Measurements from ENCODE around the gene KHDRBS2. TPM values are rescaled to one million over a fixed set of nuclear protein-coding genes. Genes with fewer than 3 reads are reported as not detected.
"Not testable (repeated sequence)": the region's sequence is repeated elsewhere in the genome, so short reads cannot be mapped to it uniquely, and the experiment has no call there.

Gene KHDRBS2
- total RNA-seq, 1 experiment from 2014 or later, result not detected

GRCh38 chr6:61841958-61842357, 444.1 kb downstream of the KHDRBS2 start:
- Histone ChIP-seq H3K9me3 (no peaks in the 10 kb centered on the region), H3K27me3 (no peaks in the 10 kb centered on the region), H3K36me3 (no peaks in the 10 kb centered on the region), H3K4me3 (no peak overlapping the region)
- DNase-seq, result no peak

GRCh38 chr6:61835237-61835636, 450.8 kb downstream of the KHDRBS2 start:
- Histone ChIP-seq H3K4me3 (no peak overlapping the region), H3K27me3 (no peaks in the 10 kb centered on the region), H3K9me3 (no peaks in the 10 kb centered on the region), H3K36me3 (no peaks in the 10 kb centered on the region)
- no peak for DNase-seq

GRCh38 chr6:61833176-61833755, 452.8 kb downstream of the KHDRBS2 start:
- Histone ChIP-seq H3K9me3 (no peaks in the 10 kb centered on the region), H3K27me3 (no peaks in the 10 kb centered on the region), H3K36me3 (no peaks in the 10 kb centered on the region), H3K4me3 (no peak overlapping the region)
- DNase-seq, result no peak

- Histone ChIP-seq H3K36me3 (no peaks in the 10 kb centered on the region), H3K9me3 (no peaks in the 10 kb centered on the region), H3K27me3 (no peaks in the 10 kb centered on the region), H3K4me3 (no peak overlapping the region)
- no peak for DNase-seq
Measured at GRCh38 chr6:61817716-61818115, 468.3 kb downstream of the KHDRBS2 start.

- no peak for DNase-seq
- Histone ChIP-seq H3K27me3 (no peaks in the 10 kb centered on the region), H3K36me3 (no peaks in the 10 kb centered on the region), H3K4me3 (no peak overlapping the region), H3K9me3 (no peaks in the 10 kb centered on the region)
Measured at GRCh38 chr6:61810047-61810446, 476.0 kb downstream of the KHDRBS2 start.

GRCh38 chr6:61809004-61809595, 476.9 kb downstream of the KHDRBS2 start:
- H3K36me3 ChIP-seq, result no peaks in the 10 kb centered on the region
- H3K27me3 ChIP-seq, result no peaks in the 10 kb centered on the region
- DNase-seq, result no peak
- H3K9me3 ChIP-seq, result no peaks in the 10 kb centered on the region
- no peak overlapping the region for H3K4me3 ChIP-seq

GRCh38 chr6:61787998-61788397, 498.0 kb downstream of the KHDRBS2 start:
- Histone ChIP-seq H3K27me3 (no peaks in the 10 kb centered on the region), H3K36me3 (no peaks in the 10 kb centered on the region), H3K4me3 (no peak overlapping the region), H3K9me3 (no peaks in the 10 kb centered on the region)
- no peak for DNase-seq

- H3K27me3 ChIP-seq, H3K9me3 ChIP-seq, H3K36me3 ChIP-seq, H3K4me3 ChIP-seq: not testable (repeated sequence)
- peak; percentile 0 for DNase-seq
Measured at GRCh38 chr6:61769446-61769845, 516.6 kb downstream of the KHDRBS2 start.

- Histone ChIP-seq H3K36me3 (no peaks in the 10 kb centered on the region), H3K9me3 (no peaks in the 10 kb centered on the region), H3K27me3 (no peaks in the 10 kb centered on the region), H3K4me3 (no peak overlapping the region)
- DNase-seq, result no peak
Measured at GRCh38 chr6:61755739-61756138, 530.3 kb downstream of the KHDRBS2 start.

GRCh38 chr6:61751986-61752385, 534.0 kb downstream of the KHDRBS2 start:
- H3K27me3 ChIP-seq, result no peaks in the 10 kb centered on the region
- no peak for DNase-seq
- H3K4me3 ChIP-seq, result no peak overlapping the region
- H3K9me3 ChIP-seq, result no peaks in the 10 kb centered on the region
- no peaks in the 10 kb centered on the region for H3K36me3 ChIP-seq

- DNase-seq, result no peak
- H3K9me3 ChIP-seq, result no peaks in the 10 kb centered on the region
Measured at GRCh38 chr6:61745994-61746393, 540.0 kb downstream of the KHDRBS2 start.

GRCh38 chr6:61711849-61712248, 574.2 kb downstream of the KHDRBS2 start:
- H3K36me3 ChIP-seq, result no peaks in the 10 kb centered on the region
- H3K9me3 ChIP-seq, result no peaks in the 10 kb centered on the region
- DNase-seq, result no peak
- no peaks in the 10 kb centered on the region for H3K27me3 ChIP-seq
- H3K4me3 ChIP-seq, result no peak overlapping the region

More at GRCh38 chr6:61745994-61746393, 540.0 kb downstream of the KHDRBS2 start:
- Histone ChIP-seq H3K27me3 (no peaks in the 10 kb centered on the region), H3K36me3 (no peaks in the 10 kb centered on the region), H3K4me3 (no peak overlapping the region)

GRCh38 chr6:61688165-61688564, 597.9 kb downstream of the KHDRBS2 start:
- Histone ChIP-seq H3K9me3 (no peaks in the 10 kb centered on the region), H3K27me3 (no peaks in the 10 kb centered on the region), H3K4me3 (no peak overlapping the region), H3K36me3 (no peaks in the 10 kb centered on the region)
- no peak for DNase-seq

GRCh38 chr6:61682562-61682961, 603.5 kb downstream of the KHDRBS2 start:
- no peaks in the 10 kb centered on the region for H3K27me3 ChIP-seq
- H3K9me3 ChIP-seq, result no peaks in the 10 kb centered on the region
- no peaks in the 10 kb centered on the region for H3K36me3 ChIP-seq
- DNase-seq, result no peak
- H3K4me3 ChIP-seq, result no peak overlapping the region

- H3K36me3 ChIP-seq, result no peaks in the 10 kb centered on the region
- no peak for DNase-seq
- H3K27me3 ChIP-seq, result no peaks in the 10 kb centered on the region
- no peaks in the 10 kb centered on the region for H3K9me3 ChIP-seq
- no peak overlapping the region for H3K4me3 ChIP-seq
Measured at GRCh38 chr6:61679625-61680024, 606.4 kb downstream of the KHDRBS2 start.

- DNase-seq, result no peak
- Histone ChIP-seq H3K27me3 (no peaks in the 10 kb centered on the region), H3K36me3 (no peaks in the 10 kb centered on the region), H3K9me3 (no peaks in the 10 kb centered on the region), H3K4me3 (no peak overlapping the region)
Measured at GRCh38 chr6:61675734-61676133, 610.3 kb downstream of the KHDRBS2 start.

- Histone ChIP-seq H3K4me3 (no peak overlapping the region), H3K9me3 (no peaks in the 10 kb centered on the region), H3K27me3 (no peaks in the 10 kb centered on the region), H3K36me3 (no peaks in the 10 kb centered on the region)
- no peak for DNase-seq
Measured at GRCh38 chr6:61649845-61650244, 636.2 kb downstream of the KHDRBS2 start.

- Histone ChIP-seq H3K9me3 (no peaks in the 10 kb centered on the region), H3K27me3 (no peaks in the 10 kb centered on the region), H3K4me3 (no peak overlapping the region), H3K36me3 (no peaks in the 10 kb centered on the region)
- DNase-seq, result no peak
Measured at GRCh38 chr6:61640463-61640862, 645.6 kb downstream of the KHDRBS2 start.

All from MG63 (cell line).